Neural progenitor cell (in vitro differentiated cells): ENCODE data around the gene GDF15. TPM values are rescaled to one million over a fixed set of nuclear protein-coding genes. Genes with fewer than 3 reads are reported as not detected.
A peak's percentile ranks its signal among the peaks of the same experiment; 100 is the strongest.

Source experiments
- DNase-seq: peaks from one replicate; pipeline ENCODE4 v3.0.0-alpha.2; 2016; ENCODE audit warnings: low spot score
- H2AFZ ChIP-seq: fragments of 200-600 bp; sonication (generic); replicated peaks from 2 replicates; pipeline ENCODE4 v1.6.1; 2016; ENCODE audit warnings: antibody characterized with exemption
- H3F3A ChIP-seq: fragments of 200-600 bp; sonication (generic); 2 replicates; pipeline ENCODE4 v1.6.1; 2016; ENCODE audit warnings: antibody characterized with exemption, low read depth
- H3K27ac ChIP-seq: fragments of 200-600 bp; sonication (generic); 2 replicates; pipeline ENCODE4 v1.5.1; 2016; ENCODE audit warnings: mild to moderate bottlenecking
- H3K27me3 ChIP-seq: fragments of 200-600 bp; sonication (generic); 2 replicates; pipeline ENCODE4 v1.6.1; 2016; ENCODE audit warnings: mild to moderate bottlenecking, moderate library complexity
- H3K36me3 ChIP-seq: fragments of 200-600 bp; sonication (generic); 2 replicates; pipeline ENCODE4 v1.5.1; 2016
- H3K4me1 ChIP-seq: fragments of 200-600 bp; sonication (generic); 2 replicates; pipeline ENCODE4 v1.6.1; 2016; ENCODE audit warnings: mixed run types
- H3K4me2 ChIP-seq: fragments of 200-600 bp; sonication (generic); 2 replicates; pipeline ENCODE4 v1.6.1; 2016
- H3K4me3 ChIP-seq: fragments of 200-600 bp; sonication (generic); 2 replicates; pipeline ENCODE4 v1.5.1; 2016
- H3K79me2 ChIP-seq: fragments of 200-600 bp; sonication (generic); 2 replicates; pipeline ENCODE4 v1.6.1; 2016; ENCODE audit warnings: low read depth
- H3K9ac ChIP-seq: fragments of 200-600 bp; sonication (generic); 2 replicates; pipeline ENCODE4 v1.6.1; 2016
- H3K9me3 ChIP-seq: fragments of 200-600 bp; sonication (generic); 2 replicates; pipeline ENCODE4 v1.5.1; 2016; ENCODE audit warnings: low read depth
- H4K20me1 ChIP-seq: fragments of 200-600 bp; sonication (generic); 2 replicates; pipeline ENCODE4 v1.6.1; 2016; ENCODE audit warnings: low read depth
- H3K27ac Mint-ChIP-seq: 3 replicates; pipeline ENCODE4 v1.8.0; 2021; ENCODE audit warnings: mixed read lengths
- H3K27me3 Mint-ChIP-seq: 2 replicates; pipeline ENCODE4 v1.8.0; 2022; ENCODE audit warnings: low read depth, mild to moderate bottlenecking, inconsistent platforms, moderate library complexity, mixed read lengths; ENCODE audit not compliant: insufficient read depth
- H3K36me3 Mint-ChIP-seq: 3 replicates; pipeline ENCODE4 v1.8.0; 2021; ENCODE audit warnings: mixed read lengths
- H3K4me1 Mint-ChIP-seq: 3 replicates; pipeline ENCODE4 v1.8.0; 2021; ENCODE audit warnings: mixed read lengths
- H3K4me3 Mint-ChIP-seq: 3 replicates; pipeline ENCODE4 v1.8.0; 2021; ENCODE audit warnings: mild to moderate bottlenecking, moderate library complexity, mixed read lengths
- H3K9me3 Mint-ChIP-seq: 3 replicates; pipeline ENCODE4 v1.8.0; 2020; ENCODE audit warnings: mixed read lengths
- EZH2 ChIP-seq: fragments of 200-600 bp; sonication (generic); IDR thresholded peaks from 2 replicates; pipeline ENCODE4 v1.6.1; 2017; ENCODE audit warnings: antibody characterized with exemption, mild to moderate bottlenecking, moderate library complexity
- EZH2phosphoT487 ChIP-seq: fragments of 200-600 bp; sonication (generic); IDR thresholded peaks from 2 replicates; pipeline ENCODE4 v1.6.1; 2017; ENCODE audit warnings: antibody characterized with exemption
- total RNA-seq: library from RNA; depleted of rRNA; stranded (reverse); fragments of >200 nt; gene quantifications from 2 replicates; pipeline ENCODE4 v1.2.3, GENCODE V29; 2015; ENCODE audit warnings: low replicate concordance
- TF ChIP-seq, protein P1 (sequence below): fragments of 200-600 bp; sonication (generic); IDR thresholded peaks from 2 replicates; pipeline ENCODE4 v1.5.1; 2017; ENCODE audit warnings: antibody characterized with exemption, mild to moderate bottlenecking

The GDF15 gene
- total RNA-seq, 1 donor from 2014 or later, result 0.19 TPM

DNA sequence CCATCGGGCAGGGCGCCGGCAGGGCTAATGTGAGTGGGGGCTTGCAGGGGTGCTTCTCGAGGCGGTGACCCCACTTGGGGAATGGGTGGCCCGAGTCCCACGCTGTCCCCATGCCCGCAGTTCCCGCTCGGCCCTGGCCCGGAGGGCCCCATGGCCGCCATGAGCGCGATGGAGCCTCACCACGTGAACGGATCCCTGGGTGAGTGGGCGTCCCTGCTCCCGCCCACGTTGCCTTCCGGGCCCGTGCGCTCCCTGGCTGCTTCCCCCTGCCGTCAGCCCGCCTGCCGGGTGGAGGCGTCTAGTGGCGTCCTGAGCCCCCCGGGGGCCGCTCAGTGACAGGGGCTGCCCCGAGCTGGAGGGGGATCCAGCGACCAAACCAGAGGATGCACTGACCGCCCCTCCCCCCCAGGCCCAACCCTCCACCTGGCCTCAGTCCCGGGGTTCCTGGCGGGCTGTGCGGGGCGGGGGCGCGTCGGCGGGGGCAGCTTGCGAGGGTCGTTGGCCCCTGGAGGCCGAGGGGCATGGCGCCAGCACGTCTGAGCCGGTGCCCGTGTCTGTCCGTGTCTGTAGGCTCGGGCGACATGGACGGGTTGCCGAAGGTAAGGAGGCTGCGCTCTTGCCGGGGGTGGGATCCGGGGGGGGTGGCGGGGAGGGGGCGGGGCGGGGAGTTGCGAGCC lies 47.2 kb downstream of the GDF15 start:
- peaks cover 3% of the 10 kb centered on the region for H3K36me3 Mint-ChIP-seq
- no peaks in the 10 kb centered on the region for H3K36me3 ChIP-seq
- no peak overlapping the region for H3K27ac ChIP-seq

DNA sequence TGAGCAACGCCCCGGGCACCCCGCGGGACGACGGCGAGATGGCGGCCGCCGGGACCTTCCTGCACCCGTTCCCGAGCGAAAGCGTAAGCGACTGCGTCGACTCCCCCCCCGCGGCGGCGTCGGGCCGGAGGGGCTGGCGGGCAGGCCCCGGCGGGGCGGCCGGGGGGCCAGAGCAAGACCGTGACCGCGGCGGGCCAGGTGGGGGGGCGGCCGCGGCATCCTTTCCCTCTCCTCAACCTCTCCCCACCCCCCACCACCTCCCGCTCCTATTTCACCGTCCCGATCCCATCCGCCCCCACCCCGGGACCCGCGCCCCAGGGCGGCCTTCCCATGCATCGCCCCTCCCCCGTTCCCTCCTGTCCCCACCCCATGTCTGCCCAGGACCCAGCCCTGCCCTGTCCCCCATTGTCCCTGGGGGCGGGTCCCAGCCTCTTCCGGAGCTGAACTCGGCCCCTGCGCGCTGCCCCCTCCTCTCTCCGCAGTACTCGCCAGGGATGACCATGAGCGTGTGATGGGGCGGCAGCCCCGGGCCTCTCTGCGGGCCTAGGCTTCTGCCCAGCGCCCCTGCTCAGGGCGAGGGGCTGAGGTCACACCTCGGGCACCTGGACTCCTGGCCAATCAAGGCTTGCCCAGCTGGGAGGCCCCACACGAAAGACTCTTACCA lies 47.9 kb downstream of the GDF15 start:
- Histone ChIP-seq H3K9me3 (no peaks in the 10 kb centered on the region), H3K4me1 (peaks cover 47% of the 10 kb centered on the region), H3F3A (peaks cover 77% of the 10 kb centered on the region), H3K4me3 (peak overlapping the region; percentile 43), H3K4me2 (peak overlapping the region; percentile 79), H3K36me3 (no peaks in the 10 kb centered on the region), H3K27ac (no peak overlapping the region), H2AFZ (no peak overlapping the region), H4K20me1 (peaks cover 33% of the 10 kb centered on the region), H3K79me2 (peaks cover 6% of the 10 kb centered on the region), H3K27me3 (no peaks in the 10 kb centered on the region), H3K9ac (no peak overlapping the region)
- Mint-ChIP-seq H3K27me3 (peaks cover 12% of the 10 kb centered on the region), H3K36me3 (peaks cover 3% of the 10 kb centered on the region), H3K4me3 (peak overlapping the region; percentile 76), H3K9me3 (no peaks in the 10 kb centered on the region), H3K27ac (no peak overlapping the region), H3K4me1 (peaks cover 38% of the 10 kb centered on the region)
- TF ChIP-seq EZH2phosphoT487 (no peak), EZH2 (no peak)
- TF ChIP-seq, protein P1, sequence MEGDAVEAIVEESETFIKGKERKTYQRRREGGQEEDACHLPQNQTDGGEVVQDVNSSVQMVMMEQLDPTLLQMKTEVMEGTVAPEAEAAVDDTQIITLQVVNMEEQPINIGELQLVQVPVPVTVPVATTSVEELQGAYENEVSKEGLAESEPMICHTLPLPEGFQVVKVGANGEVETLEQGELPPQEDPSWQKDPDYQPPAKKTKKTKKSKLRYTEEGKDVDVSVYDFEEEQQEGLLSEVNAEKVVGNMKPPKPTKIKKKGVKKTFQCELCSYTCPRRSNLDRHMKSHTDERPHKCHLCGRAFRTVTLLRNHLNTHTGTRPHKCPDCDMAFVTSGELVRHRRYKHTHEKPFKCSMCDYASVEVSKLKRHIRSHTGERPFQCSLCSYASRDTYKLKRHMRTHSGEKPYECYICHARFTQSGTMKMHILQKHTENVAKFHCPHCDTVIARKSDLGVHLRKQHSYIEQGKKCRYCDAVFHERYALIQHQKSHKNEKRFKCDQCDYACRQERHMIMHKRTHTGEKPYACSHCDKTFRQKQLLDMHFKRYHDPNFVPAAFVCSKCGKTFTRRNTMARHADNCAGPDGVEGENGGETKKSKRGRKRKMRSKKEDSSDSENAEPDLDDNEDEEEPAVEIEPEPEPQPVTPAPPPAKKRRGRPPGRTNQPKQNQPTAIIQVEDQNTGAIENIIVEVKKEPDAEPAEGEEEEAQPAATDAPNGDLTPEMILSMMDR, result no peak
- peak; percentile 70 for DNase-seq

More for the DNA sequence above, 47.2 kb downstream of the GDF15 start:
- peak; percentile 50 for DNase-seq
- peaks cover 46% of the 10 kb centered on the region for H3K4me1 ChIP-seq
- no peaks in the 10 kb centered on the region for H3K9me3 Mint-ChIP-seq
- H3K4me2 ChIP-seq, result peak overlapping the region; percentile 79
- no peaks in the 10 kb centered on the region for H3K27me3 ChIP-seq
- peaks cover 77% of the 10 kb centered on the region for H3F3A ChIP-seq
- H4K20me1 ChIP-seq, result peaks cover 39% of the 10 kb centered on the region
- TF ChIP-seq, protein P1, result no peak
- H3K4me3 Mint-ChIP-seq, result peak overlapping the region; percentile 67
- H3K27ac Mint-ChIP-seq, result no peak overlapping the region
- H3K9me3 ChIP-seq, result no peaks in the 10 kb centered on the region
- H3K27me3 Mint-ChIP-seq, result peaks cover 12% of the 10 kb centered on the region
- H3K79me2 ChIP-seq, result peaks cover 6% of the 10 kb centered on the region
- H3K9ac ChIP-seq, result no peak overlapping the region
- peaks cover 33% of the 10 kb centered on the region for H3K4me1 Mint-ChIP-seq
- H3K4me3 ChIP-seq, result peak overlapping the region; percentile 43
- H2AFZ ChIP-seq, result no peak overlapping the region

DNA sequence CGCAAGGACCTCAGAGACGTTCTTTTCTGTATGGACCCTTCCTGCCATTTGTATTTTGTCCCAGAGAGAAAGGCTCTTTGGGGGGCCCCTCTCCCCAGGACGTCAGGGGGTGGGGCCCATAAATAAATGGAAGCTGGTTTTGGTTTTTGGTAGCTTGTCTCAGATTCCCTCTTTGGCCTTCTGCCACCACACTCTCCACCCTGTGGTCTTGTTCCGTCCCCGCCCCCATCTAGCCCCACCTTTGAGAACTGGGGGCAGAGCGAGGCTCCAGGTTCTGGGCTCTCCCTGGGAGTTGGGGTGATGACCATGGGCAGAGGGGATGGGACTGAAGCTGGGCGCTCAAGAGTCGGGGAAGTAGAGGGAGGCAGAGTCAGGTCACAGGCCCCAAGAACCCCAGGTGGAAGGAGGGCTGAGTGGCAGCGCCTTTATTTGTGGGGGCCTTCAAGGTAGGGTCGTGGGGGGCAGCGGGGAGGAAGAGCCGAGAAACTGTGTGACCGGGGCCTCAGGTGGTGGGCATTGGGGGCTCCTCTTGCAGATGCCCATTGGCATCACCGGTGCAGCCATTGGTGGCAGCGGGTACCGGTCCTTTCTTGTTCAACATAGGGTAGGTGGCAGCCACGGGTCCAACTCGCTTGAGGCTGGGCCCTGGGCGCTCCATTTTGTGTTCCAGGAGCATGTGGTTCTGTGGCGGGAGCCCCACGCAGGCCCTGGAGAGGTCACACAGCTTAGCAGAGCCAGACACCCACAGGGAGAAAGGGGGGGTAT lies 48.6 kb downstream of the GDF15 start:
- Mint-ChIP-seq H3K36me3 (peaks cover 3% of the 10 kb centered on the region), H3K27ac (peak overlapping the region; percentile 29), H3K9me3 (no peaks in the 10 kb centered on the region), H3K27me3 (peaks cover 12% of the 10 kb centered on the region), H3K4me3 (peak overlapping the region; percentile 76), H3K4me1 (peaks cover 44% of the 10 kb centered on the region)
- Histone ChIP-seq H3F3A (peaks cover 77% of the 10 kb centered on the region), H3K27ac (no peak overlapping the region), H3K4me2 (peak overlapping the region; percentile 79), H2AFZ (no peak overlapping the region), H3K27me3 (no peaks in the 10 kb centered on the region), H4K20me1 (peaks cover 33% of the 10 kb centered on the region), H3K9me3 (no peaks in the 10 kb centered on the region), H3K36me3 (no peaks in the 10 kb centered on the region), H3K9ac (no peak overlapping the region), H3K4me3 (peak overlapping the region; percentile 43), H3K79me2 (peaks cover 6% of the 10 kb centered on the region), H3K4me1 (peaks cover 51% of the 10 kb centered on the region)
- TF ChIP-seq EZH2phosphoT487, result no peak
- no peak for DNase-seq
